SK-N-SH (cell line): ENCODE measurements around the gene LPCAT3.

ENCODE experiments used
- ELF1 ChIP-seq: IDR thresholded peaks from 2 replicates; pipeline ENCODE4 v1.4.0; 2012
- EZH2phosphoT487 ChIP-seq: fragments of 200-600 bp; sonication (generic); IDR thresholded peaks from 2 replicates; pipeline ENCODE4 v1.6.1; 2017; ENCODE audit warnings: low read depth, mixed run types, mild to moderate bottlenecking, antibody characterized with exemption, moderate library complexity, borderline replicate concordance
- FOXM1 ChIP-seq: IDR thresholded peaks from 2 replicates; pipeline ENCODE4 v1.4.0; 2012; ENCODE audit warnings: low read depth, mild to moderate bottlenecking
- JUND ChIP-seq: IDR thresholded peaks from 2 replicates; pipeline ENCODE4 v1.4.0; 2012
- POLR2AphosphoS5 ChIP-seq: IDR thresholded peaks from 2 replicates; pipeline ENCODE4 v1.6.1; 2012; ENCODE audit warnings: low read depth, low read length
- USF1 ChIP-seq: IDR thresholded peaks from 2 replicates; pipeline ENCODE4 v1.4.0; 2012; ENCODE audit warnings: low read depth, borderline replicate concordance
- TF ChIP-seq, protein P1 (sequence below): IDR thresholded peaks from 2 replicates; pipeline ENCODE4 v1.6.1; 2012; ENCODE audit warnings: mild to moderate bottlenecking, low read depth, low read length, moderate library complexity
- TF ChIP-seq, protein P2 (sequence below): fragments of 200-600 bp; sonication (generic); IDR thresholded peaks from 2 replicates; pipeline ENCODE4 v1.6.1; 2017; ENCODE audit warnings: antibody characterized with exemption, mild to moderate bottlenecking, moderate library complexity
- TF ChIP-seq, protein P3 (sequence below): fragments of 150-350 bp; IDR thresholded peaks from 2 replicates; pipeline ENCODE4 v1.6.1; 2016; ENCODE audit warnings: mild to moderate bottlenecking, low read depth, low read length

GRCh38 chr12:6980740-6981139 is 37.5 kb downstream of the LPCAT3 start:
- TF ChIP-seq, protein P1, sequence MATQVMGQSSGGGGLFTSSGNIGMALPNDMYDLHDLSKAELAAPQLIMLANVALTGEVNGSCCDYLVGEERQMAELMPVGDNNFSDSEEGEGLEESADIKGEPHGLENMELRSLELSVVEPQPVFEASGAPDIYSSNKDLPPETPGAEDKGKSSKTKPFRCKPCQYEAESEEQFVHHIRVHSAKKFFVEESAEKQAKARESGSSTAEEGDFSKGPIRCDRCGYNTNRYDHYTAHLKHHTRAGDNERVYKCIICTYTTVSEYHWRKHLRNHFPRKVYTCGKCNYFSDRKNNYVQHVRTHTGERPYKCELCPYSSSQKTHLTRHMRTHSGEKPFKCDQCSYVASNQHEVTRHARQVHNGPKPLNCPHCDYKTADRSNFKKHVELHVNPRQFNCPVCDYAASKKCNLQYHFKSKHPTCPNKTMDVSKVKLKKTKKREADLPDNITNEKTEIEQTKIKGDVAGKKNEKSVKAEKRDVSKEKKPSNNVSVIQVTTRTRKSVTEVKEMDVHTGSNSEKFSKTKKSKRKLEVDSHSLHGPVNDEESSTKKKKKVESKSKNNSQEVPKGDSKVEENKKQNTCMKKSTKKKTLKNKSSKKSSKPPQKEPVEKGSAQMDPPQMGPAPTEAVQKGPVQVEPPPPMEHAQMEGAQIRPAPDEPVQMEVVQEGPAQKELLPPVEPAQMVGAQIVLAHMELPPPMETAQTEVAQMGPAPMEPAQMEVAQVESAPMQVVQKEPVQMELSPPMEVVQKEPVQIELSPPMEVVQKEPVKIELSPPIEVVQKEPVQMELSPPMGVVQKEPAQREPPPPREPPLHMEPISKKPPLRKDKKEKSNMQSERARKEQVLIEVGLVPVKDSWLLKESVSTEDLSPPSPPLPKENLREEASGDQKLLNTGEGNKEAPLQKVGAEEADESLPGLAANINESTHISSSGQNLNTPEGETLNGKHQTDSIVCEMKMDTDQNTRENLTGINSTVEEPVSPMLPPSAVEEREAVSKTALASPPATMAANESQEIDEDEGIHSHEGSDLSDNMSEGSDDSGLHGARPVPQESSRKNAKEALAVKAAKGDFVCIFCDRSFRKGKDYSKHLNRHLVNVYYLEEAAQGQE, result no peak
- TF ChIP-seq, protein P2, sequence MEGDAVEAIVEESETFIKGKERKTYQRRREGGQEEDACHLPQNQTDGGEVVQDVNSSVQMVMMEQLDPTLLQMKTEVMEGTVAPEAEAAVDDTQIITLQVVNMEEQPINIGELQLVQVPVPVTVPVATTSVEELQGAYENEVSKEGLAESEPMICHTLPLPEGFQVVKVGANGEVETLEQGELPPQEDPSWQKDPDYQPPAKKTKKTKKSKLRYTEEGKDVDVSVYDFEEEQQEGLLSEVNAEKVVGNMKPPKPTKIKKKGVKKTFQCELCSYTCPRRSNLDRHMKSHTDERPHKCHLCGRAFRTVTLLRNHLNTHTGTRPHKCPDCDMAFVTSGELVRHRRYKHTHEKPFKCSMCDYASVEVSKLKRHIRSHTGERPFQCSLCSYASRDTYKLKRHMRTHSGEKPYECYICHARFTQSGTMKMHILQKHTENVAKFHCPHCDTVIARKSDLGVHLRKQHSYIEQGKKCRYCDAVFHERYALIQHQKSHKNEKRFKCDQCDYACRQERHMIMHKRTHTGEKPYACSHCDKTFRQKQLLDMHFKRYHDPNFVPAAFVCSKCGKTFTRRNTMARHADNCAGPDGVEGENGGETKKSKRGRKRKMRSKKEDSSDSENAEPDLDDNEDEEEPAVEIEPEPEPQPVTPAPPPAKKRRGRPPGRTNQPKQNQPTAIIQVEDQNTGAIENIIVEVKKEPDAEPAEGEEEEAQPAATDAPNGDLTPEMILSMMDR, result no peak
- TF ChIP-seq POLR2AphosphoS5 (no peak), ELF1 (no peak), FOXM1 (no peak), USF1 (no peak), JUND (no peak), EZH2phosphoT487 (no peak)
- TF ChIP-seq, protein P3, sequence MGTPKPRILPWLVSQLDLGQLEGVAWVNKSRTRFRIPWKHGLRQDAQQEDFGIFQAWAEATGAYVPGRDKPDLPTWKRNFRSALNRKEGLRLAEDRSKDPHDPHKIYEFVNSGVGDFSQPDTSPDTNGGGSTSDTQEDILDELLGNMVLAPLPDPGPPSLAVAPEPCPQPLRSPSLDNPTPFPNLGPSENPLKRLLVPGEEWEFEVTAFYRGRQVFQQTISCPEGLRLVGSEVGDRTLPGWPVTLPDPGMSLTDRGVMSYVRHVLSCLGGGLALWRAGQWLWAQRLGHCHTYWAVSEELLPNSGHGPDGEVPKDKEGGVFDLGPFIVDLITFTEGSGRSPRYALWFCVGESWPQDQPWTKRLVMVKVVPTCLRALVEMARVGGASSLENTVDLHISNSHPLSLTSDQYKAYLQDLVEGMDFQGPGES, result no peak
